ENCODE results near the gene CENPU.
A peak's percentile ranks its signal among the peaks of the same experiment; 100 is the strongest.

CENPU gene

DNA sequence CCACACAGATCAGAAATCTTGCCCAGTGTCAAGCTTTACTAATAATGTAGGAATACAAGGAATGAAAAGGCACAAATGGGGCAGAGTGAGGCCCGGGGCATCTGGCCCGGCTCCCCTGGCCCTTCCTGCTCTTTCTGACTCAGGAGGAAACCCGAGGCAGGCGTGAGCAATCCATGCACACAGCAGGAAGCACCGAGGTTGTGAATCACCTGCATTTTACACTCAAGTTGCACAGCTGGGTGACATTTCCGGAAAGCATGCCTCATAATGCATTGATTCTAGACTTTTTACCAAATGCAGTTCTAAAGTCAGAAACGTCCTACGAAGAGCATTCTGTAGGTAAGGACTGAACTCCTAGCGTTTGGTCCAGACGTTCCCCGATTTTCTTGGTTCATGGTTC lies 45.4 kb downstream of the CENPU start:
- Histone ChIP-seq H3K27me3 (ENCODE audit: insufficient read depth, insufficient read length) (no peaks in the 10 kb centered on the region), H3K9ac (ENCODE audit: insufficient read length, low read depth) (no peak overlapping the region), H3K36me3 (ENCODE audit: insufficient read depth, insufficient read length, low read length) (peaks cover 3% of the 10 kb centered on the region), H3K4me3 (ENCODE audit: insufficient read length, low read depth) (no peak overlapping the region), H3K9me3 (ENCODE audit: insufficient read depth, low read length) (no peaks in the 10 kb centered on the region), H3K4me1 (ENCODE audit: insufficient read depth, insufficient read length) (no peaks in the 10 kb centered on the region)
- peak; percentile 5 for DNase-seq (ENCODE audit: low read depth, low spot score)
- no peak for TF ChIP-seq YY1 (IDR thresholded peaks at IDR 0.05; ENCODE audit: insufficient read depth, insufficient read length)
- no peak for TF ChIP-seq ZNF274 (IDR thresholded peaks at IDR 0.05; ENCODE audit: low read depth, low read length)
- TF ChIP-seq SUZ12 (IDR thresholded peaks at IDR 0.05; ENCODE audit: extremely low read depth, insufficient read depth, insufficient read length): no peak

DNA sequence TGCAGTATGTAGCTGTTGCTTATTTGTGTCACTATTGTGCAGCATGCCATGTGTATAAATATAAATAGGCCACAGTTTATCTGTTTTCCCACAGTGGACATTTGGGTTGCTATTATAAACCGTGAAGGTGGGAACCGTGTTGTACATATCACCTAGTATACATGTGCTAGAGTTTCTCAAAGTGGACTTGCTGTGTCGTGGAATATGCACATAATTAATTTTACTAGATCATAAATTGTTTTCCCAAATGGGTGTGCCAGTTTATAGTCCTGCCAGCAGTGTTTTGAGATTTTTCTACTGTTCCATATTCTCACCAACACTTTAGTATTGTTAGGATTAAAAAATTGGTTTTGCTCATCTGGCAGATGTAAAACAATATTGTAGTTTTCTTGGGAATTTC lies 45.9 kb downstream of the CENPU start:
- H3K36me3 ChIP-seq (ENCODE audit: insufficient read depth, insufficient read length, low read length): peaks cover 2% of the 10 kb centered on the region
- H3K27me3 ChIP-seq (ENCODE audit: insufficient read depth, insufficient read length): no peaks in the 10 kb centered on the region
- no peak overlapping the region for H3K4me3 ChIP-seq (ENCODE audit: insufficient read length, low read depth)
- no peaks in the 10 kb centered on the region for H3K9me3 ChIP-seq (ENCODE audit: insufficient read depth, low read length)
- H3K9ac ChIP-seq (ENCODE audit: insufficient read length, low read depth): no peak overlapping the region
- H3K4me1 ChIP-seq (ENCODE audit: insufficient read depth, insufficient read length): no peaks in the 10 kb centered on the region
- TF ChIP-seq YY1 (IDR thresholded peaks at IDR 0.05; ENCODE audit: insufficient read depth, insufficient read length): no peak
- TF ChIP-seq SUZ12 (IDR thresholded peaks at IDR 0.05; ENCODE audit: extremely low read depth, insufficient read depth, insufficient read length): no peak
- DNase-seq (ENCODE audit: low read depth, low spot score): no peak

DNA sequence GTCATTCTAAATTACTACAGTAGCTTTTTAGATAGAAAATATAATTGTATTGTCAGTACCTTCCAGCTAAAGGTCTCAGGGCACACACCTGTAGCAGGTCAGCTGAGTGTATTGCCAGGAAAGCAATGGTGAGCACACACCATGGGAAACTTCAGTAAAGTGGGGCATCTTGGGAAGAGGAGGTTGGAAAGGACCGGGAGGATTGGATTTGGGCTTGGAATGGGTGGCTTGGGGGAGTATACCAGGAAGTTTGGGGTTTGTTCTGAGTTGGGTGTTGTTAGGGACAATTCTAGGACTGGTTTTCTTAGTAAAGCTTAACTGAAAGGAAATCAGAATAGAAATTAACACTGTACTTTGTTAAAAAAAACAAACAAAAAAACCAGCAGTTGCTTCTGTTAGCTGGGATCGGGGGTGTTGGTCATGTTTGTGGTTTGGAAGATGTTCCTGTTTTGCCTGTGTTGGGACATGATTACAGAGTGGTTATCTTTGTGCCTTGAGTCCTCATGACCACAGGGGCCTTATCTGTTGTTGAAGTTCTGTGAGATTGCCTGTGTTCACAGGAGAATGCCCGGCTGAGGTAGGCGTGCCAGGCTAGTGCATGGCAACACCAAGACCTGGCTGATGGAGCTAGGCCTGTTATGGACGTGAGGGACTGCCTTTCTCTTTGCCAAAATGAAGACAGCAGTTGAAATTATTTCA lies 49.3 kb downstream of the CENPU start:
- H3K9ac ChIP-seq (ENCODE audit: insufficient read length, low read depth): no peak overlapping the region
- no peaks in the 10 kb centered on the region for H3K27me3 ChIP-seq (ENCODE audit: insufficient read depth, insufficient read length)
- H3K9me3 ChIP-seq (ENCODE audit: insufficient read depth, low read length): peaks cover 1% of the 10 kb centered on the region; the same call in 1 of the 2 replicates
- H3K36me3 ChIP-seq (ENCODE audit: insufficient read depth, insufficient read length, low read length): peaks cover under 1% of the 10 kb centered on the region
- H3K4me1 ChIP-seq (ENCODE audit: insufficient read depth, insufficient read length): no peaks in the 10 kb centered on the region
- TF ChIP-seq YY1 (IDR thresholded peaks at IDR 0.05; ENCODE audit: insufficient read depth, insufficient read length): no peak
- TF ChIP-seq SUZ12 (IDR thresholded peaks at IDR 0.05; ENCODE audit: extremely low read depth, insufficient read depth, insufficient read length): no peak
- TF ChIP-seq ZNF274 (IDR thresholded peaks at IDR 0.05; ENCODE audit: low read depth, low read length): no peak
- DNase-seq (ENCODE audit: low read depth, low spot score): no peak
- H3K4me3 ChIP-seq (ENCODE audit: insufficient read length, low read depth): no peak overlapping the region

DNA sequence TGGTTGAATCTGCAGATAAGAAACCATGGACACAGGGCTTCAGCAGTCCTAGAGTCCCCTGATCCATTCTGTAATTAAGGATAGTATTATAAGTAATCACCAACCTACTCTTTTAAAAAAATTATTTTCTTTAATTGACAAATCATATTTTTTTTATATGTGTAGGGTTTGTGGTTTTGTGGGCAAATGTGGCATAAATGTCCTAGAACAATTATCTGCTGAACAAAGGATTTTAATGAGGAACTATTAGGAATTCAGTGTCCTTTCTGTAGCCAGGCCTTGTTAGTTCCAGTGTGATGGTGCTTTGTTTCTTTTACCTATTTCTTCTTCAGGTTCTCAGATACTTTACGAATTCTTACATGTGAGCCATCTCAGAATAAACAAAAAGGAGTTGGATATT lies 52.0 kb downstream of the CENPU start:
- TF ChIP-seq ZNF274 (IDR thresholded peaks at IDR 0.05; ENCODE audit: low read depth, low read length) (no peak), YY1 (IDR thresholded peaks at IDR 0.05; ENCODE audit: insufficient read depth, insufficient read length) (no peak), SUZ12 (IDR thresholded peaks at IDR 0.05; ENCODE audit: extremely low read depth, insufficient read depth, insufficient read length) (no peak)
- no peak overlapping the region for H3K4me3 ChIP-seq (ENCODE audit: insufficient read length, low read depth)
- no peak overlapping the region for H3K9ac ChIP-seq (ENCODE audit: insufficient read length, low read depth)
- peaks cover 3% of the 10 kb centered on the region for H3K36me3 ChIP-seq (ENCODE audit: insufficient read depth, insufficient read length, low read length)
- H3K27me3 ChIP-seq (ENCODE audit: insufficient read depth, insufficient read length): no peaks in the 10 kb centered on the region
- no peak for DNase-seq (ENCODE audit: low read depth, low spot score)
- no peaks in the 10 kb centered on the region for H3K4me1 ChIP-seq (ENCODE audit: insufficient read depth, insufficient read length)
- H3K9me3 ChIP-seq (ENCODE audit: insufficient read depth, low read length): peaks cover 4% of the 10 kb centered on the region; the same call in 1 of the 2 replicates

DNA sequence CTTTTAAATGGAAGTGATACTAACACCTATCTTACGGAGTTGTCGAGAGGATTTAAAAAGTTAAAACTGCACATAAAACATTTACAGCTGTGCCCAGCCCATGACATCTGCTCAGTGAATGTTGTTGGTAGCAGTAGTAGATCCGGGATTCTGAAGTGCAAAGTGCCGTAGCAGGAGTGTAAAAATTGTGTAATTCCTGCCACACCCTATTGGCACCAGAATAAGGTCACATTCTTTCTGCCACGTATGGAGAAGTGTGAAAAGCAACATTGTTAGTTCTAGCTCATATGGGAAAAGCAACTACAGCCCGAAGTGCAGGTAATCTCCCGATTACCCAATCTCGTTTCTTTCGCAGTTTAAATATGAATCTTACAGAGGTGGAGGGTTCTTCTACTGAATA lies 53.2 kb downstream of the CENPU start:
- no peak for DNase-seq (ENCODE audit: low read depth, low spot score)
- H3K36me3 ChIP-seq (ENCODE audit: insufficient read depth, insufficient read length, low read length): peaks cover 3% of the 10 kb centered on the region
- no peak overlapping the region for H3K4me3 ChIP-seq (ENCODE audit: insufficient read length, low read depth)
- no peaks in the 10 kb centered on the region for H3K27me3 ChIP-seq (ENCODE audit: insufficient read depth, insufficient read length)
- no peaks in the 10 kb centered on the region for H3K4me1 ChIP-seq (ENCODE audit: insufficient read depth, insufficient read length)
- no peak for TF ChIP-seq SUZ12 (IDR thresholded peaks at IDR 0.05; ENCODE audit: extremely low read depth, insufficient read depth, insufficient read length)
- no peak for TF ChIP-seq YY1 (IDR thresholded peaks at IDR 0.05; ENCODE audit: insufficient read depth, insufficient read length)
- no peak for TF ChIP-seq ZNF274 (IDR thresholded peaks at IDR 0.05; ENCODE audit: low read depth, low read length)
- peaks cover 4% of the 10 kb centered on the region; the same call in 1 of the 2 replicates for H3K9me3 ChIP-seq (ENCODE audit: insufficient read depth, low read length)
- H3K9ac ChIP-seq (ENCODE audit: insufficient read length, low read depth): no peak overlapping the region

DNA sequence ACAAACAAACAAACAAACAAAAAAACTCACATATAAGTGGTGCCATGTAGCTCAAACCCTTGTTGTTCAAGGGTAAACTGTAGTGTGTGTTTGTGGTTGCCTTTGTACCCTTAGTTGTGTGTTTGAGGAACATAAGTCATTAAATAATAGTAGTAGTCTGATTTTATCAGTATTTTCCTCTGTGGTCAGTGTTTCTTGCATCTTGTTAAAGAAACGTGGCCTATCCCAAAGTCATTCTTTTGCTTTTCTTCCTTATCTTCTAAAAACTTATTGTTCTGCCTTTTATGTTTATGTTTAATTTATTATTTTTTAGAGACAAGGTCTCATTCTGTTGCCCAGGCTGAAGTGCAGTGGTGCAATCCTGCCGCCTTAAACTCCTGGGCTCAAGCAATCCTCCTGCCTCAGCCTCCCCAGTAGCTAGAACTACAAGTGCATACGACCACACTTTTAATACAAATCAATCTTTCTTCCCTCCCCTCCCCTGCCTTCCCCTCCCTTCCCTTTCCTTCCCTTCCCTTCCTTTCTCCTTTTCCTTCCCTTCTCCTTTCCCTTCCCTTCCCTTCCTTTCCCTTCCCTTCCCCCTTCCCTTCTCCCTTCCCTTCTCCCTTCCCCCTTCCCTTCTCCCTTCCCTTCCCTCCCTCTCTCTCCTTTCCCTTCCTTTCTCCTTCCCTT lies 57.9 kb downstream of the CENPU start:
- H3K36me3 ChIP-seq (ENCODE audit: insufficient read depth, insufficient read length, low read length): peaks cover 25% of the 10 kb centered on the region
- no peak overlapping the region for H3K4me3 ChIP-seq (ENCODE audit: insufficient read length, low read depth)
- no peaks in the 10 kb centered on the region for H3K27me3 ChIP-seq (ENCODE audit: insufficient read depth, insufficient read length)
- H3K4me1 ChIP-seq (ENCODE audit: insufficient read depth, insufficient read length): no peaks in the 10 kb centered on the region
- H3K9ac ChIP-seq (ENCODE audit: insufficient read length, low read depth): no peak overlapping the region
- DNase-seq (ENCODE audit: low read depth, low spot score): no peak
- TF ChIP-seq ZNF274 (IDR thresholded peaks at IDR 0.05; ENCODE audit: low read depth, low read length) (no peak), YY1 (IDR thresholded peaks at IDR 0.05; ENCODE audit: insufficient read depth, insufficient read length) (no peak), SUZ12 (IDR thresholded peaks at IDR 0.05; ENCODE audit: extremely low read depth, insufficient read depth, insufficient read length) (no peak)
- peaks cover 4% of the 10 kb centered on the region; the same call in 1 of the 2 replicates for H3K9me3 ChIP-seq (ENCODE audit: insufficient read depth, low read length)

DNA sequence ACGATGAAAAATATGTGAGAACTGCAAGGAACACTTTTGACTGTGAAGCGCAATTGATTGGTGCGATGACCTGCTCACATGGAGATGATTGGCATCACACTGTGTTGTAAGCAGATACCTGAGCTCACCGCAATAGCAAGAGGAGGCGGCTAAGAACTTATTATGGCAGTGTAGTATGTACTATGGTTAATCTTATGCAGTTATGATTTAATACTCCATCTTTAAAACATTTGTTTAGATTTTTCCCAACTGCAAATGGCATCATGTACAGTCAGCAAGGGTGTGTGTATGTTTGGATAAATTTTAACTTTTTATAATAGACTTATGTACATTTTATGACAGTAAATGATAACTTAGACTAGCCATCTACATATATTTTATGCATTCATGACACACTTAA lies 58.9 kb downstream of the CENPU start:
- Histone ChIP-seq H3K36me3 (ENCODE audit: insufficient read depth, insufficient read length, low read length) (peaks cover 27% of the 10 kb centered on the region), H3K9me3 (ENCODE audit: insufficient read depth, low read length) (peaks cover 4% of the 10 kb centered on the region; the same call in 1 of the 2 replicates), H3K27me3 (ENCODE audit: insufficient read depth, insufficient read length) (no peaks in the 10 kb centered on the region), H3K9ac (ENCODE audit: insufficient read length, low read depth) (no peak overlapping the region), H3K4me1 (ENCODE audit: insufficient read depth, insufficient read length) (no peaks in the 10 kb centered on the region), H3K4me3 (ENCODE audit: insufficient read length, low read depth) (no peak overlapping the region)
- TF ChIP-seq ZNF274 (IDR thresholded peaks at IDR 0.05; ENCODE audit: low read depth, low read length) (no peak), YY1 (IDR thresholded peaks at IDR 0.05; ENCODE audit: insufficient read depth, insufficient read length) (no peak), SUZ12 (IDR thresholded peaks at IDR 0.05; ENCODE audit: extremely low read depth, insufficient read depth, insufficient read length) (no peak)
- DNase-seq (ENCODE audit: low read depth, low spot score): no peak
